DND-41 (cell line): Measurements from ENCODE around the gene BAHD1.

Experiments
- ATAC-seq: fragments of 200-7000 bp; cut with Tn5 transposase; 3 replicates; pipeline ENCODE4 v1.9.1; 2021; ENCODE audit warnings: low read depth; ENCODE audit not compliant: insufficient read depth
- DNase-seq: peaks from one replicate; pipeline ENCODE4 v3.0.0-alpha.2; 2020
- H2AFZ ChIP-seq: 2 replicates; pipeline ENCODE4 v1.6.0; 2012; ENCODE audit warnings: low read depth, low read length
- H3K27ac ChIP-seq: 2 replicates; pipeline ENCODE4 v1.5.1; 2012; ENCODE audit warnings: low read length, inconsistent platforms
- H3K27me3 ChIP-seq: fragments of 200-600 bp; sonication (generic); 2 replicates; pipeline ENCODE4 v1.6.0; 2012; ENCODE audit warnings: low read length, mild to moderate bottlenecking, inconsistent platforms; ENCODE audit not compliant: insufficient read depth, poor library complexity
- H3K36me3 ChIP-seq: 2 replicates; pipeline ENCODE4 v1.5.1; 2012; ENCODE audit warnings: low read length, inconsistent platforms; ENCODE audit not compliant: insufficient read depth
- H3K4me1 ChIP-seq: 2 replicates; pipeline ENCODE4 v1.5.1; 2012; ENCODE audit warnings: mild to moderate bottlenecking, low read length; ENCODE audit not compliant: insufficient read depth
- H3K4me2 ChIP-seq: 2 replicates; pipeline ENCODE4 v1.6.0; 2012; ENCODE audit warnings: mild to moderate bottlenecking, moderate library complexity, low read length, inconsistent platforms; ENCODE audit not compliant: insufficient read depth
- H3K4me3 ChIP-seq, 2 experiments: fragments of 200-600 bp in 1 of 2; shearing (Covaris generic) in 1 of 2; 2 replicates each; pipeline ENCODE4 v1.5.1; 2012 to 2016; ENCODE audit warnings: inconsistent platforms in 2 of 2, low read length in 2 of 2, mild to moderate bottlenecking in 2 of 2, low read depth in 1 of 2, moderate library complexity in 1 of 2
- H3K79me2 ChIP-seq: 2 replicates; pipeline ENCODE4 v1.6.0; 2012; ENCODE audit warnings: low read length, inconsistent platforms; ENCODE audit not compliant: insufficient read depth
- H3K9ac ChIP-seq: 2 replicates; pipeline ENCODE4 v1.6.0; 2012; ENCODE audit warnings: low read depth, mild to moderate bottlenecking, inconsistent platforms, low read length, moderate library complexity
- H3K9me3 ChIP-seq: 2 replicates; pipeline ENCODE4 v1.5.1; 2012; ENCODE audit warnings: low read length, moderate library complexity, mild to moderate bottlenecking, inconsistent platforms; ENCODE audit not compliant: insufficient read depth, severe bottlenecking
- H4K20me1 ChIP-seq: 2 replicates; pipeline ENCODE4 v1.6.0; 2012; ENCODE audit warnings: low read length; ENCODE audit not compliant: insufficient read depth
- CTCF ChIP-seq: IDR thresholded peaks from 2 replicates; pipeline ENCODE4 v1.5.1; 2012; ENCODE audit warnings: borderline replicate concordance, low read length, moderate library complexity, mild to moderate bottlenecking; ENCODE audit not compliant: poor library complexity, severe bottlenecking; ENCODE audit errors: extremely low read depth
- EZH2 ChIP-seq: IDR thresholded peaks from 3 replicates; pipeline ENCODE4 v1.6.1; 2012; ENCODE audit warnings: borderline replicate concordance, low read depth, mild to moderate bottlenecking, moderate library complexity, low read length, inconsistent platforms; ENCODE audit not compliant: severe bottlenecking

The BAHD1 gene

DNA sequence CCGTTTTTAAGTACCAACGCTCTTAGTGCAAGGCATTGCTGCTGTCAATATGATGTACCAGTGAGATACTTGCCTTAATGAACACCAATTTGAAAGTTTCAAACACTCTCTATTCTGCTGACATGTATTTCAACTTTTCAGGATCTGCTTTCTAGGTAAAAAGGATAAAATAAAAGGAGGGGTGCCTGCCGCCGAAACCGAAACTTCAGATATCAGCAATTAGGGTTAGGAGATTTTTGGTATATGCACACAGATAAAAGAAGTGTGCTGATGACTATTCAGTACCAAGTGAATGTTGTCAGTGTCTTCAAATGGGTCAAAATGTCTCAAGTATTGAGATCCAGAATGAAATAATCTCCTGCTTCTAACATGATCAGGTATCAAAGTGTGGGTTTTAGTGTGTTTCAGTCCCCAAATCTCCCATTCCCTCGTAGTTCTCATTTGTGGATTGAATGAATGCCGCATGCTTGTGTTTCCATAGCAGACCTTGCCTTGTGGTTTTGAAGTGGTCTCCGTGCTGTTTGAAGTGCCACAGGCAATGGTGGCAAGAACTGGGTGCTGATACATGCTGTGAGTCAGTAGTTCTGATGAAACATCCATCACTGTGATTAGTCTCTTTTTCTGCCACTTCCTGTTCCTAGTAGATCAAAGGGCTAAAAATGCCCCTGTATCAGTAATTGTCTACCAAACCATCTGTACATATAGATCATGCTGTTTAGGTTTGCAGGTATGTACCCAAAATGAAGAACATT, 52.5 kb downstream of the BAHD1 start:
- Histone ChIP-seq H3K27ac (no peak overlapping the region), H3K4me1 (peaks cover 16% of the 10 kb centered on the region), H3K79me2 (no peaks in the 10 kb centered on the region), H3K9ac (no peak overlapping the region), H3K4me3 (no peak overlapping the region), H3K4me2 (peak overlapping the region; percentile 17; the same call in 1 of the 2 replicates), H3K27me3 (no peaks in the 10 kb centered on the region), H3K36me3 (no peaks in the 10 kb centered on the region), H2AFZ (no peak overlapping the region), H4K20me1 (no peaks in the 10 kb centered on the region), H3K9me3 (no peaks in the 10 kb centered on the region)
- DNase-seq: peak; percentile 66
- ATAC-seq: peak; percentile 97
- TF ChIP-seq CTCF (no peak), EZH2 (no peak)

DNA sequence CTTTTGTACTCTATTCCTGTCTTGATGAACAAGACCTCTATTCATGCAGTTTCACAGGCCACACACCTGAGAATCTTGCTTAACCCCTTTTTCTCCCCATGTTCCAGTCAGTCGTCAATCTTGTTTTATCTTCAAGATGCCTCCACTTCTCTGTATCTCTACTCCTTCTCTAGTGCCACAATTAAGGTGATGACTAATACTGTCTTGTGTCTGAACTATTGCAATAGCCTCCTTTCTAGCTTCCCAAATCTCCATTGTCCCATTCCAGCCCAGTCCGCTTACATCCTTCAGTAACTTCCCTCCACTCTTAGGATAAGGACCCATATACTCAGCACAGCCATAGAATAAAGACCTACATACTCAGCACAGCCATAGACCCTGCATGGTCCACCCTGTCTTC, 54.8 kb downstream of the BAHD1 start:
- Histone ChIP-seq H3K4me2 (no peak overlapping the region), H4K20me1 (no peaks in the 10 kb centered on the region), H3K4me1 (peaks cover 16% of the 10 kb centered on the region), H3K9me3 (no peaks in the 10 kb centered on the region), H3K79me2 (no peaks in the 10 kb centered on the region), H3K9ac (no peak overlapping the region), H3K36me3 (no peaks in the 10 kb centered on the region), H3K27ac (no peak overlapping the region), H3K27me3 (no peaks in the 10 kb centered on the region), H2AFZ (no peak overlapping the region), H3K4me3 (no peak overlapping the region)
- DNase-seq (no peak), ATAC-seq (no peak)
- TF ChIP-seq CTCF (no peak), EZH2 (no peak)

- Histone ChIP-seq H3K4me1 (peaks cover 7% of the 10 kb centered on the region), H3K27me3 (no peaks in the 10 kb centered on the region), H2AFZ (no peak overlapping the region), H3K9me3 (no peaks in the 10 kb centered on the region), H3K9ac (no peak overlapping the region), H3K79me2 (no peaks in the 10 kb centered on the region), H3K4me2 (no peak overlapping the region), H3K27ac (no peak overlapping the region), H4K20me1 (no peaks in the 10 kb centered on the region), H3K4me3 (no peak overlapping the region), H3K36me3 (no peaks in the 10 kb centered on the region)
- TF ChIP-seq EZH2: no peak
- TF ChIP-seq CTCF: no peak
- DNase-seq (no peak), ATAC-seq (no peak)
Measured at GRCh38 chr15:40498418-40498817, 57.7 kb downstream of the BAHD1 start.
